ENCODE data around the gene FANCB.

The FANCB gene

GRCh38 chrX:14865201-14865600 is 7.7 kb downstream of the FANCB start:
- in situ Hi-C loops (cut with HindIII; ENCODE audit: low sequenced_read_pairs) = no loop called here
- DNase-seq (ENCODE audit: low read depth, low spot score) = peak; percentile 29
- H3K4me3 ChIP-seq (ENCODE audit: low read depth, low read length) = no peak overlapping the region
- no peak for TF ChIP-seq CTCF (IDR thresholded peaks at IDR 0.05; ENCODE audit: low read depth, low read length)

GRCh38 chrX:14864631-14865030 is 8.2 kb downstream of the FANCB start:
- TF ChIP-seq CTCF (IDR thresholded peaks at IDR 0.05; ENCODE audit: low read depth, low read length) = no peak
- in situ Hi-C loops (cut with HindIII; ENCODE audit: low sequenced_read_pairs) = no loop called here
- peak; percentile 13 for DNase-seq (ENCODE audit: low read depth, low spot score)
- H3K4me3 ChIP-seq (ENCODE audit: low read depth, low read length) = no peak overlapping the region

GRCh38 chrX:14851526-14851925 is 21.3 kb downstream of the FANCB start:
- no peak for TF ChIP-seq CTCF (IDR thresholded peaks at IDR 0.05; ENCODE audit: low read depth, low read length)
- no peak for DNase-seq (ENCODE audit: low read depth, low spot score)
- in situ Hi-C loops (cut with HindIII; ENCODE audit: low sequenced_read_pairs) = no loop called here
- H3K4me3 ChIP-seq (ENCODE audit: low read depth, low read length) = no peak overlapping the region

GRCh38 chrX:14843666-14844065 is 29.2 kb downstream of the FANCB start:
- H3K4me3 ChIP-seq (ENCODE audit: low read depth, low read length) = no peak overlapping the region
- in situ Hi-C loops (cut with HindIII; ENCODE audit: low sequenced_read_pairs) = no loop called here
- no peak for TF ChIP-seq CTCF (IDR thresholded peaks at IDR 0.05; ENCODE audit: low read depth, low read length)
- DNase-seq (ENCODE audit: low read depth, low spot score) = no peak

- TF ChIP-seq CTCF (IDR thresholded peaks at IDR 0.05; ENCODE audit: low read depth, low read length) = no peak
- DNase-seq (ENCODE audit: low read depth, low spot score) = no peak
- in situ Hi-C loops (cut with HindIII; ENCODE audit: low sequenced_read_pairs) = no loop called here
- H3K4me3 ChIP-seq (ENCODE audit: low read depth, low read length) = no peak overlapping the region
Measured at GRCh38 chrX:14837155-14837554, 35.7 kb downstream of the FANCB start.

GRCh38 chrX:14832586-14832985 is 40.3 kb downstream of the FANCB start:
- H3K4me3 ChIP-seq (ENCODE audit: low read depth, low read length) = no peak overlapping the region
- DNase-seq (ENCODE audit: low read depth, low spot score) = peak; percentile 27
- TF ChIP-seq CTCF (IDR thresholded peaks at IDR 0.05; ENCODE audit: low read depth, low read length) = no peak
- in situ Hi-C loops (cut with HindIII; ENCODE audit: low sequenced_read_pairs) = no loop called here

- in situ Hi-C loops (cut with HindIII; ENCODE audit: low sequenced_read_pairs) = no loop called here
- no peak overlapping the region for H3K4me3 ChIP-seq (ENCODE audit: low read depth, low read length)
- no peak for TF ChIP-seq CTCF (IDR thresholded peaks at IDR 0.05; ENCODE audit: low read depth, low read length)
- peak; percentile 59 for DNase-seq (ENCODE audit: low read depth, low spot score)
Measured at GRCh38 chrX:14832151-14832550, 40.7 kb downstream of the FANCB start.

Data from astrocyte of the spinal cord (primary cell).